ENCODE measurements around the gene ATG4C.

The ATG4C gene

DNA sequence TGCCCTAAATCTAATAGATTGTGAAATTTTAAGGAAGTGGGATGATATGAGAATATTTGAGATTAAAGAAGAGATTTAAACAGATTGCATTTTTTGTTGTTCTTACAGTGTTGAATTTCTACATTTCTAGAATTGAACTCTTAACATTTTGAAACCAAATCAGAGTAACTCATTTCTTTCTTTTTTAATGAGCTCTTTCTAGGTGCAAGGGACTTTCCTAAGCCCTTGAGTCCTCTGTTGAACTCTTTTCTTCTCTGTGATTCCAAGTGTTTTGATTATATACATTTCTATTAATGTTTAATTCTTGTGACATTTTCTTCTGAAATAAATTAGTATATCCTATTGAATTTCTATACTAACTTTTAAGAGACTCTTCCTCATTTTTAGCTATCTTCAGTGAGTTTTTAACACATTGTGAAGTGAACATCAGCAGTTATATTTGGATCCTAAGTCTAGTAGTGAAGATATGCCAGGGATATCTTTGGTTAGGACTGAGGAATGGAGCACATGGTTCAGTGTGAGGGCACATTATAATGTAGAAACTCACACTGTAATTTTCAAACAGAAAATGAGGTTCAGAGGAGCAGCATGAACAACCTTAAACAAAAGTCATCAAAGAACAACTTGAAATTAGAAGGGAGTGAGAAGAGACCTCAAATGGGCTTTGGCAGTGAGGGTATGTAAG lies 53.1 kb downstream of the ATG4C start:
- no peak overlapping the region for H3K4me3 ChIP-seq (replicated peaks; ENCODE audit: low read depth, low read length)
- TF ChIP-seq CTCF (IDR thresholded peaks at IDR 0.05; ENCODE audit: low read length, missing control alignments) = no peak

DNA sequence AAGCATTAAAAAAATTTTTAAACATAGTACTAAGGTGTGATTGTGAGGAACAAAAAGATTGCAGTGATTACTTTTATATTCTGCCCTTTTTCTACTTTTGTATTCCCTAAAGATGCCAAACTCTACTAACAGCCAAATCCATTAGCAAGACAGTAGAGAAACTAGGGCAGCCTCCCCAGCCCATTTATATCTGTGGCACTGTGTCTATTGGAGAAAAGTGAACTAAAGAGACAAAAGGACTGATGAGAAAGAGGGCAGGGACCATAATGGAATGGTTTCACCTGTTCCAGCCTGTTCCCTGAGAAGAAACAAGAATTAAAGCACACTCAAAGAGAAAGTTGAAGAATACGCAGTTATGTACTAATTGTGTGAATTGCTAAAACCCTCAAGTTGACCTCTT lies 56.6 kb downstream of the ATG4C start:
- no peak for TF ChIP-seq CTCF (IDR thresholded peaks at IDR 0.05; ENCODE audit: low read length, missing control alignments)
- no peak overlapping the region for H3K4me3 ChIP-seq (replicated peaks; ENCODE audit: low read depth, low read length)
- no peak for DNase-seq (ENCODE audit: low read depth)

More for the DNA sequence above, 53.1 kb downstream of the ATG4C start:
- no peak for DNase-seq (ENCODE audit: low read depth)

DNA sequence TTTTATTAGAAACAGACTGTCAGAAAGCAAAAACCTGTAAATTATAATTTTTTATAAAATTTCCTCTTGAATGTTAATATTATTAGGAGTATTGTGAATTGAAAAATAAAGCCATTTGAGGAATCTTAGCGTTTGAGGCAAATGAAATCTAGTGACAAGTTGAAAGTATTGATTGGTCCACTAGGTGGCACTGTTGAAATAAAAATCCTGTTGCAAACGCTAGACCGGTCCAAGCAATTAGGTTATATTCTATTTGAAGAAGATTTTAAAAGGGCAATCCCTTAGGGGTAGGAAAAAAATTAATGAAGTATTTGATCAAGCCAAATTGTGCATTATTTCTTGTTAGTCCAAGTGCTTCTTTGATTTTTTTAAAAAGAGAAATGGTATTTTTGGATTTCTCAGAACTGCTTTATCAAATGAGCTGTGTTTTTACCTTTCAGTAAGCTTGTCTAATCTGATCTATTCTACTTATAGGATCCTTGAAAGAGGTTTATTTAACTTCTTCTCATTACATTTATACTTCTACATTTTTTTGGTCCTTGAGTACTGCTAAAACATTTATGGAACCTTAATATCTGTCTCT lies 57.7 kb downstream of the ATG4C start:
- TF ChIP-seq CTCF (IDR thresholded peaks at IDR 0.05; ENCODE audit: low read length, missing control alignments) = peak; percentile 63
- peak; percentile 84 for DNase-seq (ENCODE audit: low read depth)
- no peak overlapping the region for H3K4me3 ChIP-seq (replicated peaks; ENCODE audit: low read depth, low read length)

DNA sequence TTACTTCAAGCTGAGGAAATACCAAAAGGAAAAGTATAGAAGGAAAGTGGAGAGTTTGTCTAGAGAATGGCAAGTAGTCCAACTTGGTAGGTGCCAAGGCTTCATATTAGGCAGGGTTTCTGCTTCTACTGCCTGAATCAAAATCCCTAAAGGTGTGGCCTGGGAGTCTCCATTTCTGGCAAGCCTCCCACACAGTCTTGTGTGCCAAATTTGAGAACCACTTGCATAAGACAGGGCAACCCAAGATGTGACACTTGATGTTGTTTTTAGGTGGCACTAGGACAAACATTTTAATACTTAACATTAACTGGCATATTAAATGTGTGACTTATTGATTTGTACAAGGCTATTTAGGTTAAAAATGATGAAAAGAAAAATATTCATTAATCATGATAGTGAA lies 60.1 kb downstream of the ATG4C start:
- DNase-seq (ENCODE audit: low read depth) = no peak
- no peak overlapping the region for H3K4me3 ChIP-seq (replicated peaks; ENCODE audit: low read depth, low read length)
- no peak for TF ChIP-seq CTCF (IDR thresholded peaks at IDR 0.05; ENCODE audit: low read length, missing control alignments)

- no peak overlapping the region for H3K4me3 ChIP-seq (replicated peaks; ENCODE audit: low read depth, low read length)
- TF ChIP-seq CTCF (IDR thresholded peaks at IDR 0.05; ENCODE audit: low read length, missing control alignments) = peak; percentile 18
- DNase-seq (ENCODE audit: low read depth) = no peak
These were observed 65.1 kb downstream of the ATG4C start for GRCh38 chr1:62849031-62849430.

DNA sequence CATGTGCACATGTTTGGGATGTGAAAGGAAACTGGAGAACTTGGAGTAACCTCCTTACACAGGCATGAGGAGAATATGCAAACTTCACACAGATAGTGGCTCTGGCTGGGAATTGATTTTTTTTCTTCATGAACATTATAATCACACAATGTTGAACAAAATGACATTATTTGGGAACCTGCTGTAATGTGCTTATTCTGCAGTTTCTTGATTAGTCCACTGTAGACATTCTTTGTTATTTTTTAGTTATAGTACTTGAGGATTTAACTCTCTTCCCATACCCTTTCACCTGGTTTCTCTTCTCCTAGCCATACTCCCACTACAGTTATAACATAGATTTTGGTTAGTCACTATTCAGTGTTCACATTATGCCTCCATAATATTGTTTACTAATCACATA lies 68.3 kb downstream of the ATG4C start:
- DNase-seq (ENCODE audit: low read depth) = no peak
- H3K4me3 ChIP-seq (replicated peaks; ENCODE audit: low read depth, low read length) = no peak overlapping the region
- TF ChIP-seq CTCF (IDR thresholded peaks at IDR 0.05; ENCODE audit: low read length, missing control alignments) = no peak

- TF ChIP-seq CTCF (IDR thresholded peaks at IDR 0.05; ENCODE audit: low read length, missing control alignments) = no peak
- no peak for DNase-seq (ENCODE audit: low read depth)
- no peak overlapping the region for H3K4me3 ChIP-seq (replicated peaks; ENCODE audit: low read depth, low read length)
These were observed 73.0 kb downstream of the ATG4C start for GRCh38 chr1:62856960-62857359.
